PC-3 (cell line): ENCODE data around the gene C16orf86. TPM values are rescaled to one million over a fixed set of nuclear protein-coding genes. Genes with fewer than 3 reads are reported as not detected.

Source experiments
- ATAC-seq: fragments of 200-7000 bp; cut with Tn5 transposase; 2 replicates; pipeline ENCODE4 v1.9.1; 2020; ENCODE audit warnings: mild to moderate bottlenecking, moderate library complexity
- BruUV-seq: library from RNA; stranded (reverse); fragments of 400-500 nt; replicated peaks from 2 replicates; lab custom pipeline; 2021; lab: Mats Ljungman, UMichigan
- CTCF ChIA-PET: fragments of 300-600 bp; sonication (Branson Sonifier 250); formaldehyde crosslinking; loops from one replicate; lab custom pipeline; 2022; ENCODE audit warnings: antibody characterized with exemption; lab: Charles Lee
- POLR2A ChIA-PET: fragments of 300-600 bp; sonication (Branson Sonifier 250); formaldehyde crosslinking; loops from one replicate; lab custom pipeline; 2022; ENCODE audit warnings: antibody characterized with exemption; ENCODE audit not compliant: unreplicated experiment; lab: Charles Lee
- DNase-seq: peaks from one replicate; pipeline ENCODE4 v3.0.0-alpha.2; 2015
- H2AFZ ChIP-seq: fragments of 300-600 bp; sonication (generic); 2 replicates; pipeline ENCODE4 v1.6.0; 2016; ENCODE audit warnings: antibody characterized with exemption, low read length
- H3F3A ChIP-seq: fragments of 300-600 bp; sonication (generic); one replicate; pipeline ENCODE4 v1.6.0; 2017; ENCODE audit warnings: antibody characterized with exemption, low read length, control low read depth, mild to moderate bottlenecking; ENCODE audit not compliant: unreplicated experiment
- H3K27ac ChIP-seq: fragments of 300-600 bp; sonication (generic); 2 replicates; pipeline ENCODE4 v1.5.1; 2016; ENCODE audit warnings: mild to moderate bottlenecking, low read length
- H3K27me3 ChIP-seq: fragments of 300-600 bp; sonication (generic); 2 replicates; pipeline ENCODE4 v1.6.1; 2016; ENCODE audit warnings: low read length, mixed read lengths
- H3K36me3 ChIP-seq: fragments of 300-600 bp; sonication (generic); 2 replicates; pipeline ENCODE4 v1.6.1; 2016; ENCODE audit warnings: low read depth, mixed run types, low read length, mixed read lengths
- H3K4me1 ChIP-seq: fragments of 300-600 bp; sonication (generic); 2 replicates; pipeline ENCODE4 v1.5.1; 2016; ENCODE audit warnings: low read length; ENCODE audit not compliant: insufficient read depth
- H3K4me2 ChIP-seq: fragments of 300-600 bp; sonication (generic); 2 replicates; pipeline ENCODE4 v1.6.0; 2016; ENCODE audit warnings: low read length
- H3K4me3 ChIP-seq: fragments of 300-600 bp; sonication (generic); 2 replicates; pipeline ENCODE4 v1.5.1; 2016; ENCODE audit warnings: mild to moderate bottlenecking, low read length, mixed read lengths
- H3K79me2 ChIP-seq: fragments of 300-600 bp; sonication (generic); 2 replicates; pipeline ENCODE4 v1.6.1; 2017; ENCODE audit warnings: low read length, mixed read lengths
- H3K9ac ChIP-seq: fragments of 300-600 bp; sonication (generic); 2 replicates; pipeline ENCODE4 v1.6.0; 2016; ENCODE audit warnings: mild to moderate bottlenecking, low read length
- H3K9me2 ChIP-seq: fragments of 300-600 bp; sonication (generic); replicated peaks from 2 replicates; pipeline ENCODE4 v1.6.1; 2016; ENCODE audit warnings: mixed run types, low read length, mixed read lengths
- H3K9me3 ChIP-seq: fragments of 300-600 bp; sonication (generic); 2 replicates; pipeline ENCODE4 v1.6.1; 2016; ENCODE audit warnings: low read length, mixed read lengths
- H4K20me1 ChIP-seq: fragments of 300-600 bp; sonication (generic); 2 replicates; pipeline ENCODE4 v1.6.1; 2016; ENCODE audit warnings: low read length, mixed read lengths
- EZH2 ChIP-seq: fragments of 300-600 bp; sonication (generic); IDR thresholded peaks from one replicate; pipeline ENCODE4 v1.6.1; 2017; ENCODE audit warnings: antibody characterized with exemption, mild to moderate bottlenecking, low read length; ENCODE audit not compliant: unreplicated experiment
- EZH2phosphoT487 ChIP-seq: fragments of 300-600 bp; sonication (generic); IDR thresholded peaks from 2 replicates; pipeline ENCODE4 v1.6.1; 2018; ENCODE audit warnings: mild to moderate bottlenecking, antibody characterized with exemption, low read length, borderline replicate concordance
- intact Hi-C: fragments of 100-400 bp; cut with micrococcal nuclease; formaldehyde crosslinking; loops from 2 replicates; pipeline ENCODE4 v1.9.0; 2023
- total RNA-seq: library from RNA; depleted of rRNA; stranded (reverse); fragments of >200 nt; gene quantifications from 2 replicates; pipeline ENCODE4 v1.2.3, GENCODE V29; 2014
- TF ChIP-seq, protein P1 (sequence below): fragments of 300-600 bp; sonication (generic); conservative IDR thresholded peaks from 2 replicates; pipeline ENCODE4 v1.5.1; 2017; ENCODE audit warnings: antibody characterized with exemption, low read depth, mild to moderate bottlenecking, low read length

The C16orf86 gene
- total RNA-seq, 1 experiment from 2014 or later, result not detected

DNA sequence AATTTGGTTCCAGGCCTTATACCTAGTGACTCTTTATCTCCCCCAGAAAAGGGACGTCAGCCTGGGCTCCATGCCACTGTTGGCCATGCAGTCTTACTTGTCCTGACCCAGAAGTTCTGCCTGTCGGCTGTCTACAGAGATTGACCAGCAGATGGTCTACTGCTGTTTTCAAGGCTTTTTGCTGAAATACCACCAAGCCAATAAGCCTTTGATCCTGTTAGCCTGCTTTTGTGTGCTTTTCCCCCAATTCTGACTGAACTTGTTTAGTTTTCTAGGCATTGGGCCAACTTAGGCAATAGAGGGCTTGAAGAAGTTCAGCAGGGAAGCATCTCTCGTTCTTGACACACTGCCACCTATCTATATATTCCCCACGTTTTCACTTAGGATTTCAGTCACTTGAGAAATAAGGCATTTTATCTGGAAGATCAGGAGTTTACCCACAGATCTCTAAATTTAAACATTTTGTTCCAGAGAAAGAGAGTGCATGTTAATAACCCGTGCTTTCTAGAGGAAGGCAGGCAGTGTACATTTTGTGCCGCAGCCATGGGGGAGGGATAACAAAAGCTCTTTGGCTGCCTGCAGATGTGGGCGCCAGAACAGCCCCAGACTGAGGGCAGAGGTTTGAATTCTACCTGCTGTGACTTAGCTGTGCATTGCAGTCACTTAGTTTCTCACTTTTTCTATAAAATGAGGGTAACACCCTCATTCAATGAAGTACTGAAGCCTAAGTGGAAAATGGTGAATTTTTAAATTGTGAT, 34.0 kb upstream of the C16orf86 start:
- Histone ChIP-seq H3K9me2 (no peaks in the 10 kb centered on the region), H3K27me3 (no peaks in the 10 kb centered on the region), H3K9me3 (no peaks in the 10 kb centered on the region), H3K79me2 (no peaks in the 10 kb centered on the region), H3K4me3 (no peak overlapping the region), H4K20me1 (no peaks in the 10 kb centered on the region), H2AFZ (no peak overlapping the region), H3K27ac (no peak overlapping the region), H3F3A (no peaks in the 10 kb centered on the region), H3K36me3 (peaks cover 17% of the 10 kb centered on the region), H3K4me2 (no peak overlapping the region), H3K4me1 (no peaks in the 10 kb centered on the region), H3K9ac (no peak overlapping the region)
- ChIA-PET CTCF (no interaction called here), POLR2A (no interaction called here)
- BruUV-seq, result no TSS peak
- intact Hi-C loops, result no loop called here
- TF ChIP-seq, protein P1, sequence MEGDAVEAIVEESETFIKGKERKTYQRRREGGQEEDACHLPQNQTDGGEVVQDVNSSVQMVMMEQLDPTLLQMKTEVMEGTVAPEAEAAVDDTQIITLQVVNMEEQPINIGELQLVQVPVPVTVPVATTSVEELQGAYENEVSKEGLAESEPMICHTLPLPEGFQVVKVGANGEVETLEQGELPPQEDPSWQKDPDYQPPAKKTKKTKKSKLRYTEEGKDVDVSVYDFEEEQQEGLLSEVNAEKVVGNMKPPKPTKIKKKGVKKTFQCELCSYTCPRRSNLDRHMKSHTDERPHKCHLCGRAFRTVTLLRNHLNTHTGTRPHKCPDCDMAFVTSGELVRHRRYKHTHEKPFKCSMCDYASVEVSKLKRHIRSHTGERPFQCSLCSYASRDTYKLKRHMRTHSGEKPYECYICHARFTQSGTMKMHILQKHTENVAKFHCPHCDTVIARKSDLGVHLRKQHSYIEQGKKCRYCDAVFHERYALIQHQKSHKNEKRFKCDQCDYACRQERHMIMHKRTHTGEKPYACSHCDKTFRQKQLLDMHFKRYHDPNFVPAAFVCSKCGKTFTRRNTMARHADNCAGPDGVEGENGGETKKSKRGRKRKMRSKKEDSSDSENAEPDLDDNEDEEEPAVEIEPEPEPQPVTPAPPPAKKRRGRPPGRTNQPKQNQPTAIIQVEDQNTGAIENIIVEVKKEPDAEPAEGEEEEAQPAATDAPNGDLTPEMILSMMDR, result no peak
- TF ChIP-seq EZH2 (no peak), EZH2phosphoT487 (no peak)
- no peak for ATAC-seq
- no peak for DNase-seq

DNA sequence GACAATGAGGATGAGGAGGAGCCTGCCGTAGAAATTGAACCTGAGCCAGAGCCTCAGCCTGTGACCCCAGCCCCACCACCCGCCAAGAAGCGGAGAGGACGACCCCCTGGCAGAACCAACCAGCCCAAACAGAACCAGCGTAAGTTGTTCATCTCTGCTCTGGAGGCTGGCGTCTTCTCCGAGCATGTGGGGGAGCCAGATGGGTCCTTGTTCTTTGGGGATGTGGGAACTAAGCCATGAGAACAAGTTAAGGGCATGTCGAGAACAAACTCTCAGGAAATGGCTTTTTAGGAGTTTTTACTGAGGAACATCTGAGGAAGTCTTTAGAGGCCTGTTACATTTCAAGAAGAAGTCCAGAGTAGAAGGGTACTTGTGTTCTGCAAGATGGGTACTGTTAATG, 29.9 kb upstream of the C16orf86 start:
- H3K27ac ChIP-seq, result no peak overlapping the region
- ChIA-PET POLR2A (no interaction called here), CTCF (no interaction called here)
- H3K9ac ChIP-seq, result no peak overlapping the region
- no peaks in the 10 kb centered on the region for H3K9me2 ChIP-seq
- no peaks in the 10 kb centered on the region for H3F3A ChIP-seq
- peaks cover 24% of the 10 kb centered on the region for H3K36me3 ChIP-seq
- no peaks in the 10 kb centered on the region for H4K20me1 ChIP-seq
- BruUV-seq, result no TSS peak
- H3K4me3 ChIP-seq, result no peak overlapping the region
- H3K79me2 ChIP-seq, result no peaks in the 10 kb centered on the region
- H2AFZ ChIP-seq, result no peak overlapping the region
- no peaks in the 10 kb centered on the region for H3K9me3 ChIP-seq
- no peak for TF ChIP-seq EZH2
- TF ChIP-seq, protein P1, result no peak
- no peak for TF ChIP-seq EZH2phosphoT487
- H3K4me2 ChIP-seq, result no peak overlapping the region
- no peaks in the 10 kb centered on the region for H3K27me3 ChIP-seq
- no peak for ATAC-seq
- DNase-seq, result no peak
- no peaks in the 10 kb centered on the region for H3K4me1 ChIP-seq
- intact Hi-C loops, result no loop called here

DNA sequence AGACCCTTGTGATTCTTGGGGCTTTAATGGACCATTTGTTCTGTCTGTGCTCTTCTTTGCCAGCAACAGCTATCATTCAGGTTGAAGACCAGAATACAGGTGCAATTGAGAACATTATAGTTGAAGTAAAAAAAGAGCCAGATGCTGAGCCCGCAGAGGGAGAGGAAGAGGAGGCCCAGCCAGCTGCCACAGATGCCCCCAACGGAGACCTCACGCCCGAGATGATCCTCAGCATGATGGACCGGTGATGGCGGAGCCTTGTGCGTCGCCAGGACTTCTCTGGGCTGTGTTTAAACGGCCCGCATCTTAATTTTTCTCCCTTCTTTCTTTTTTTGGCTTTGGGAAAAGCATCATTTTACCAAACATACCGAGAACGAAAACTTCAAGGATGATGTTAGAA, 29.0 kb upstream of the C16orf86 start:
- no peak for DNase-seq
- no TSS peak for BruUV-seq
- Histone ChIP-seq H2AFZ (no peak overlapping the region), H3K9me2 (no peaks in the 10 kb centered on the region), H4K20me1 (no peaks in the 10 kb centered on the region), H3K27me3 (no peaks in the 10 kb centered on the region), H3F3A (no peaks in the 10 kb centered on the region), H3K4me1 (no peaks in the 10 kb centered on the region), H3K36me3 (peaks cover 24% of the 10 kb centered on the region), H3K79me2 (no peaks in the 10 kb centered on the region), H3K4me3 (no peak overlapping the region), H3K9me3 (no peaks in the 10 kb centered on the region), H3K4me2 (no peak overlapping the region), H3K9ac (no peak overlapping the region), H3K27ac (no peak overlapping the region)
- ChIA-PET POLR2A (interaction anchor here (0.7 kb wide), 1 partner anchor 32 kb away, joined by 7 read pairs; no protein-coding TSS in a partner anchor), CTCF (no interaction called here)
- TF ChIP-seq EZH2phosphoT487 (no peak), EZH2 (no peak)
- no peak for ATAC-seq
- intact Hi-C loops, result no loop called here
